HepG2 (cell line): ENCODE data around the gene RGSL1.

Experiments
- CTCF ChIP-seq: sonication (generic); formaldehyde crosslinking; IDR thresholded peaks from 2 replicates; pipeline ENCODE4 v1.5.0; 2020; ENCODE audit warnings: mild to moderate bottlenecking, missing genetic modification reagents, moderate library complexity
- HCFC1 ChIP-seq: fragments of 150-350 bp; IDR thresholded peaks from 2 replicates; pipeline ENCODE4 v1.6.1; 2014; ENCODE audit warnings: low read depth, low read length
- KLF13 ChIP-seq: sonication (generic); formaldehyde crosslinking; IDR thresholded peaks from 2 replicates; pipeline ENCODE4 v1.4.0; 2020; ENCODE audit warnings: mild to moderate bottlenecking, missing genetic modification reagents
- MEIS1 ChIP-seq: sonication (generic); formaldehyde crosslinking; IDR thresholded peaks from 2 replicates; pipeline ENCODE4 v1.9.0; 2021; ENCODE audit warnings: mild to moderate bottlenecking, missing genetic modification reagents, moderate library complexity, borderline replicate concordance
- MTF1 ChIP-seq: sonication (generic); formaldehyde crosslinking; IDR thresholded peaks from 2 replicates; pipeline ENCODE4 v1.5.0; 2020; ENCODE audit warnings: missing genetic modification reagents
- POLR2A ChIP-seq, 2 experiments: IDR thresholded peaks; 2 replicates each; pipeline ENCODE4 v1.6.1; 2011; ENCODE audit warnings: low read depth in 2 of 2, low read length in 2 of 2, mild to moderate bottlenecking in 1 of 2, moderate library complexity in 1 of 2; ENCODE audit not compliant: insufficient read depth in 1 of 2
- U2AF2 ChIP-seq: fragments of 200-400 bp; formaldehyde crosslinking; IDR thresholded peaks from 2 replicates; pipeline ENCODE4 v1.6.1; 2017; ENCODE audit warnings: low read depth, mild to moderate bottlenecking, low read length
- ZNF549 ChIP-seq: sonication (generic); formaldehyde crosslinking; IDR thresholded peaks from 2 replicates; pipeline ENCODE4 v1.5.0; 2020; ENCODE audit warnings: missing genetic modification reagents
- ZNF878 ChIP-seq: sonication (generic); formaldehyde crosslinking; IDR thresholded peaks from 2 replicates; pipeline ENCODE4 v1.8.1; 2023; ENCODE audit warnings: mild to moderate bottlenecking, missing genetic modification reagents, moderate library complexity

DNA sequence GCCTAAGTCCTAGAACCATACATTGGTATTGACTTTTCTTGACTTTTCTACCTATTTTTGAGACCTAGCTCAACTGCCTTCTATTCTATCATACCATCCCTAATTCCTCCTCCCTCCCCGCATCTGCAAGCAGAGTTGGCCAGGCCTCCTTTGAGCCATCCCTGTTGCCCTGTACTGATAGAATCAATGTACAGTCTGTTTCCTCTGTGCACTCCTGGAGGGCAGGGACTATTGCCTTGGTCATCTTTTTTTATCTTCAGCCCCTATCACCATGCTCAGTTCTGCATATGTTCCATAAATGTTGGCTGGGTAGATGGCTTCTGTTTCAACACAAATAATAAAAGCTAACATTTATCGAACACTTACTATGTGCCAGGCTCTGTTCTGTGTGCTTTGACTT is 158.3 kb downstream of the RGSL1 start:
- TF ChIP-seq MEIS1 (CRISPR knock-in tag) (no peak), CTCF (no peak), ZNF878 (CRISPR knock-in tag) (no peak), U2AF2 (no peak), POLR2A (IDR thresholded peaks at IDR 0.05; ENCODE audit: insufficient read depth in 1 of 2, low read depth in 2 of 2, low read length in 2 of 2) (no peak), KLF13 (CRISPR knock-in tag) (no peak), ZNF549 (CRISPR knock-in tag) (no peak), MTF1 (CRISPR knock-in tag) (no peak), HCFC1 (no peak)
